Hematopoietic multipotent progenitor cell treated with erythropoietin and hydrocortisone succinate and interleukin-3 and kit ligand, for 8 days (in vitro differentiated cells): ENCODE measurements around the gene VGF.
A peak's percentile ranks its signal among the peaks of the same experiment; 100 is the strongest.

Source experiments
- DNase-seq: peaks from one replicate; pipeline ENCODE4 v3.0.0-alpha.2; 2015

VGF gene

GRCh38 chr7:101165958-101166647 lies 734 bp upstream of the VGF start:
- DNase-seq, result no peak

- DNase-seq, result no peak
These were observed 1.1 kb downstream of the VGF start for GRCh38 chr7:101164071-101164840.

GRCh38 chr7:101163279-101164070 lies 1.9 kb downstream of the VGF start:
- peak; percentile 32 for DNase-seq

GRCh38 chr7:101162551-101163278 lies 2.7 kb downstream of the VGF start:
- peak; percentile 62 for DNase-seq

GRCh38 chr7:101161692-101162471 lies 3.5 kb downstream of the VGF start:
- DNase-seq, result no peak

- DNase-seq, result no peak
These were observed 4.5 kb downstream of the VGF start for GRCh38 chr7:101160910-101161309.

GRCh38 chr7:101159696-101160674 lies 5.4 kb downstream of the VGF start:
- DNase-seq, result no peak

GRCh38 chr7:101156866-101157589 lies 8.3 kb downstream of the VGF start:
- DNase-seq, result no peak

- DNase-seq, result peak; percentile 22
These were observed 9.1 kb downstream of the VGF start for GRCh38 chr7:101156277-101156676.

GRCh38 chr7:101155303-101155702 lies 10.1 kb downstream of the VGF start:
- no peak for DNase-seq

- DNase-seq, result no peak
These were observed 10.7 kb downstream of the VGF start for GRCh38 chr7:101154693-101155102.

- peak; percentile 95 for DNase-seq
These were observed 11.2 kb downstream of the VGF start, which contains the start of gene AP1S1 for GRCh38 chr7:101153969-101154692. TSS of gene AP1S1 (plus strand) at chr7:101154476. CDS start at chr7:101154515, 39 bp downstream.

GRCh38 chr7:101151908-101152651 lies 13.3 kb downstream of the VGF start:
- DNase-seq, result peak; percentile 16

- DNase-seq, result no peak
These were observed 24.5 kb downstream of the VGF start for GRCh38 chr7:101140746-101141382.

- no peak for DNase-seq
These were observed 25.1 kb downstream of the VGF start for GRCh38 chr7:101140339-101140699.

GRCh38 chr7:101138213-101138870 lies 27.0 kb downstream of the VGF start:
- peak; percentile 95 for DNase-seq

GRCh38 chr7:101137651-101138212 lies 27.6 kb downstream of the VGF start:
- no peak for DNase-seq
